NCI-H2196 (cell line): ENCODE measurements around the gene NFATC2.

Experiments used
- DNase-seq: peaks from one replicate; lab custom pipeline; 2025; ENCODE audit not compliant: unreplicated experiment; lab: John Stamatoyannopoulos, UW

The NFATC2 gene

DNA sequence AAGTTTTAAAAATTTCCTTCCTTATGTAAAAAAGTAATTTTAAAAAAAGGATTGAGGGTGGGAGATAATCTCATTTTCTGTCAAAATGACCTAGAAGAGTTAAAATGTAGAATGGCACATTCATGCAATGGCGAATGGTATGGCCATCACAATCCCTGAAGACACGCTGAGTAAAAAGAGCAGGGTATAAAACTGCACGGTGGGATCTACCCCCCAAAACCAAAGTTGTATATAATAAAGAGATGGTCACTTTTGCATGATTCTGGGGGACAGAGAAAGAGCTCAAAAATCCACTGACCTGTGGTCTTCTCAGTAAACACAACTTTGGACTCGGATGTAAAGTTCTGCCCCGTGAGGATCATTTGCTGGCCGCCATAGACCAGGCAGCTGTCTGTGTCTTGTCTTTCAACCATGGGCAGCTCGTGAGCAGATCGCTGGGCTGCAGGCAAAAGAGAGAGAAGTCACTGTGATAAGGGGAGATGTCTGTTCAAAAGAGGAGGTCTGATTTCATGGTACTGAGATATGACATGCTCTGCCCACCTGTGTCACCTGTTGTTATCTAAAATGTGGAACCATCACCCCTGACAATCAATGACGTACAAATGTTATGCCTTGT lies 88.2 kb downstream of the NFATC2 start:
- DNase-seq: no peak

- no peak for DNase-seq
Measured at GRCh38 chr20:51452734-51453365, 89.7 kb downstream of the NFATC2 start.

GRCh38 chr20:51452091-51452613 lies 90.4 kb downstream of the NFATC2 start:
- DNase-seq: no peak

DNA sequence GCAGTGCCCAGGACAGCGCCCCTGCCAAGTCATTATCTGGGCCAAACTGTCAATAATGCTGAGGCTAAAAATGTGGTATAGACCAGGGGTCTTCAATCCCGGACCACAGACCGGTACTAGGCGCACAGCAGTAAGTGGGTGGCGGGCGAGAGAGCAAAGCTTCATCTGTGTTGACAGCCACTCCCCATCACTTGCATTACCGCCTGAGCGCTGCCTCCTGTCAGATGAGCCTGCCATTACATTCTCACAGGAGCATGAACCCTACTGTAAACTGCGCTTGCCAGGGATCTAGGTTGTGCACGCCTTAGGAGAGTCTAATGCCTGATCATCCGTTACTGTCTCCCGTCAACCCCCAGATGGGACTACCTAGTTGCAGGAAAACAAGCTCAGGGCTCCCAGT lies 91.0 kb downstream of the NFATC2 start:
- no peak for DNase-seq

GRCh38 chr20:51450984-51451383 lies 91.5 kb downstream of the NFATC2 start:
- no peak for DNase-seq

GRCh38 chr20:51450221-51450712 lies 92.3 kb downstream of the NFATC2 start:
- no peak for DNase-seq

DNA sequence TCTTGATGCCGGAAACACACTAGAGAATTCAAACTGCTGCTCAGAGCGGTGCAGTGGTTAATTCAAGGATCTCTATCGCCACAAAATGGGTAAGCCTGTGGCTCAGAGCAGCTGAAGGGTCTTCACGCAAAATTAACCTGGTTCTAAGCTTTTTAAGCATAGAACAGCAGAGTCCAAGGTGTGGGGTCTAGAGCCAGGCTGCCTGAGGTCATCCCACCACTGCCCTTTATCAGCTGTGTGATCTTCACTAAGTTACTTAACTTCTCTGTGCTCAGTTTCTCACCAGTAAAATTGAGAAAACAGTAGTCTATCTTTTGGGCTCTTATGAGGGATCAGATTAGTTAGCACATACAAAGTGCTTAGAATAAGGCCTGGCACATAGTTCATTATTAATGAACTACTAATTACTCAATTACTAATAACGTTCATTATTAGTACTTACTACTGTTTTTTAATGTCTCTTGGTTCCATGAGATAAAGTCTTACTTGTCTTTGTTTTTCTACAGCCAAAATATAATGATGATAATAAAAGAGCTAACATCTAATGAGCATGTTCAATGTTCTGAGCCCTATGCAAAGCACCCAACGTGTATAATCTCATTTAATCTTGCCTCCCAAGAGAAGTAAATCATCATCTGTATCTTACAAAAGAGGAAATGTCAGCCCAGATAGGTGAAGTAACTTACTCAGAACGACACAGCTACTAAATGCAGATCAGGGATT lies 92.9 kb downstream of the NFATC2 start:
- no peak for DNase-seq

DNA sequence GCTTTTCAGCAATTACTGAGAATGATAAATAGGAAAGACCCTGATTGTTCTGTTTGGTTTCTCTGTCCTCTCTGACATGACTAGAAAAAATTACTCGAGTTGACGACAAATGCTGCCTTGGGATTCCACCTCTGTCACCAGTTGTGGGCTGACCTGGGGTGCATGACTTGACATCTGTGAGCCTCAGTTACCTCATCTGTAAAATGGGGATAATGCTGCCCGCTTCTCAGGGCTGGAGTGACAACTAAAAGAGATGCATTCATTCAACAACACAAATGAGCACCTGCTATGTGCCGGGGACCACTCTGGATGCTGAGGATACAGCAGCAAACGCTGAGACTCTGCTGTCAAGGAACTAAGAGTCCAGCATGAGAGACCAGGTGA lies 94.8 kb downstream of the NFATC2 start:
- no peak for DNase-seq

GRCh38 chr20:51447097-51447764 lies 95.3 kb downstream of the NFATC2 start:
- DNase-seq: no peak

- DNase-seq: no peak
Measured at GRCh38 chr20:51446656-51447055, 95.9 kb downstream of the NFATC2 start.

DNA sequence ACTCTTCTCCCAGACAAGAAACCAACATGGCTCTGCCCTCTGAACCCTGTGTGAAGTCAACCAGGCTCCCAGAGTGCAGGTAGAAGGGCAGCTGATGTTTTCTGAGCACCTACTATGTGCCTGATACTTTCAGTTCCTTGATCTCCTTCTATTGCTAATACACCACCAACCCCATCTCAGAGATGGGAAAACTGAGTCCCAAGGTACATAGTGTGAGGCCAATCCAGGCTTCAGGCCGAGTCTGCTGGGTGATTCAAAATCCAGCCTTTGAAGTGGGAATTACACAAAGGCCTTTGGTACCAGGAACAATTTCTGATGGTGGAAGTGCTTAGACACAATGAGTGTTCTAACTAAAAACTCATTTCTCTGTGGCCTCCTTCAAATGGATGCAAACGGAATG lies 96.3 kb downstream of the NFATC2 start:
- no peak for DNase-seq

GRCh38 chr20:51445591-51445990 lies 96.9 kb downstream of the NFATC2 start:
- no peak for DNase-seq

DNA sequence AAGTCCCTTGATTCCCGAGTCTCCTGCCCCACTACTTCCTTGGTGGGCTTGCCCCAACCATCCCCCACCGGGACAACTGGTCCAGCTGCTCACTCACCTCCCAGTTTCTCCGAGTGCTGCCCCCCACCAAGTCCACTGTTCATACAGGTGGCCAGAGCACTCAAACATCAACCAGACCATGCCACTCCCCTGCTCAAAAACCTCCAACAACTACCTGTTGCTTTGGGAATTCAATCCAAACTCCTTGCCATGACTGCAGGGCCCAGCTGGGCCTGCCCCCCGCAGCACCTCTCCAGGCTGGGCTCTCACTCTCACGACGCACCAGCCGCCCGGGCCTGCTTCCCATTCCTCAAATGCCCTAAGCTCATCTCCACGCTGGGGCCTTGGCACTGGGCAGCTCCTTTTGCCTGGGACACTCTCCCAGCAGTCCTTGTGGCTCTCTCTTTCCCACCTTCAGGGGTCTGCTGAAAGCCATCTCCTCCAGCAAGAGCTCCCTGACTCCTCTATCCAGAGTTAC lies 97.5 kb downstream of the NFATC2 start:
- DNase-seq: no peak

- no peak for DNase-seq
Measured at GRCh38 chr20:51444467-51444866, 98.1 kb downstream of the NFATC2 start.

DNA sequence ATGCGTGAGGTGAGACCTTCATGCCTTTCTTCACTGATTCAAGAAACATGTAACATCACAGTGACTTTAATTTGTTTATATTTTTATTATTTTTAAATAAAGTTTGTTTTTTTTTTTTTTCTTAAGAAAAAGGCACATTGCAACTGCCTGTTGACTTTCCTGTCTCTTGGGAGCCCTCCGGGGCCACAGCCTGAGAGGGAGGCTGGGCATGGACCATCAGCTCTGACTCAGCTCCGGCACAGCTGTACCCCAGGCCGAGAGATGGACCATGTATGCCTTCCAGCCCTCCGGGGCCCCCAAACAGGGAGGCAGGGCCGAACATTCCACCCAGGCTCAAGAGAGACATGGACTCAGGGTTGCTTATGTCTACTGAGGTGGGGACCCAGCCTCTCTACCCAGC lies 99.9 kb downstream of the NFATC2 start:
- no peak for DNase-seq

- no peak for DNase-seq
Measured at GRCh38 chr20:51440589-51440988, 101.9 kb downstream of the NFATC2 start.

DNA sequence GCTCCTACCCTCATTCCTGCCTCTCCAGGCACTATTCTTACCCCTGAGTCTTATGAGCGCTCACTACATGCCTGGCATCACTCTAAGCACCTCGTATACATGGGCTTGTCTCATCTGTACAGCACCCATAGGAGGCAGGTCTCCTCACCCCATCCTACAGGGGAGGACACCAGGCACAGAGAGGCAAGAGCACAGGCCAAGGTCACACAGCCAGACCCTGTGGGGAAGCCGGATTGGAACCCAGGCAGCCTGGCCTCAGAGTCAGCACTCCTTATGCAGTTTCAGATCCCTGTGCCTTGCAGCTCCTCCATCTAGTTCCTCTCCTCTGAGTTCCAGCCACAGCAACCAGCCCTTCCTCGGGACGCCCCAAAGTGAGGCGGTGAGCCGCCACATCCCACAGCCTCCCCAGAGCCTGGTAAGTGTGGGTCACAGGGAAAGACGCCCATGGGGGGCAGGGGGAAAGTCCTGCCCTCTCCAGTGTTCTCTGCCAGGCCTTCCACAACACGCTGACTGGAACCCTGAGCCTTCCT lies 103.3 kb downstream of the NFATC2 start:
- DNase-seq: no peak

GRCh38 chr20:51438136-51438535 lies 104.4 kb downstream of the NFATC2 start:
- no peak for DNase-seq

DNA sequence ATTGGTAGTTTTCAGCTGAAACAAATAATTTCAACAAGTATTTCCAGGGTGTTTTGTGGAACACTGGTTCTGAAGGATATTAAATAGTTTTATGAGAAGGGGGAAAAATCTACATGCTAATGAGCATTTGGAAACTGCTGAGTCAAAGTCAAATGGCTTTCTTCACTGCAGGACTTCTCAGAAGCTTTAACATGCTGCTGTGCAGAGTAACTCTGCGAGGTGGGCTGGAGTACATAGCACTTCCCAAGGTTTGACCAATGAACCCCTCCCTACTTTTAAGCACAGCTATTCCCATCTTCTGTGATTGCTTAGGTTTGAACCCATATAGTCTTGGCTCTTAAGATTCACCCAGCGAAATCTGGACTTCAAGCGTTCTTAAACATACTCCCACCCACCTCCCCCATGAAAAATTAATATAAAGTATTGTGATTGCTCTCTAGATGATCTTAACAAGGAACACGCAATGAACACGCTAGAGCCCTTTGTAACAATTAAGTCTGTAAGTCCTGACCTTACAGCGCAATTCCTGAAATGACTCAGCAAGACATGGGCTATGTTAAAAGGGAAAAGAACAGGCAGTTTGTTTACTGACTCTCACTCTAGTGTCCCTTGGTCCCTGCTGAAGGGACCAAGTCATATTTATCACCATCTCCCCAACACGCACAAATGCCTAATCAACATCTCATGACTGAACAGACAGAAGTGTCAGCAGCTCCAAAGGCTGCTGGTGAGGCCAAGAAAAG lies 105.2 kb downstream of the NFATC2 start:
- DNase-seq: no peak

DNA sequence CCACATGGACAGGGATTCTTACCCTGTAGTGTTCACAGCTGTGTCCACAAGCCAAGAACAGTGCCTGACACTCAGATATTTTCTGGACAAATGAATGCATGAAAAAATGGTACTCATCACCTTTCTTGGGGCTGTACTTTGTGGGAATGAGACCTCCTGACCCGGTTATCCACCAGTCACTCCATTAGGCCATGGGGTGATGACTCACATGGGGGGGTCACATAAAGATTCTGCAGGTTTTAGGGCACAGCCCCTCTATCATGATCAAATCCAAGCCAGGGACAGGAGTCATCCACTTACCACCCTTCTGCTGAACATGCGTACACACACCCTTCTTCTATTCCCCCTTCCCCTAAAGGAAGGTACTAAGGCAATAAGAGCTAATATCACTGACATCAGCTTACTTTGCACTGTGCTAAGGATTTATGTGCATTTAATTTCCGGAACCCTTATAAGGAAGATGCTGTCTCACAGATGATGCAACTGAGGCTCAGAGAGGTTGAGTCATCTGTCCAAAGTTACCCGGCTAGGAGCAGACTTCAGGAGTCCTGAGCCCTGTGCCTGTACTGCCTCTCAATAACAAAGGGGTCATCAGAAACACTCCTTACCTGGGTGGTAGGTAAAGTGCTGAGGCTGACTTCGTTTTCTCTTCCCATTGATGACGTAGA lies 107.8 kb downstream of the NFATC2 start:
- no peak for DNase-seq
